A673 (cell line): Measurements from ENCODE around the gene ECE1. TPM values are rescaled to one million over a fixed set of nuclear protein-coding genes. Genes with fewer than 3 reads are reported as not detected.

Experiments
- BruUV-seq: library from RNA; stranded (reverse); fragments of 400-500 nt; replicated peaks from 2 replicates; lab custom pipeline; 2021; lab: Mats Ljungman, UMichigan
- CTCF ChIA-PET: fragments of 300-600 bp; sonication (Branson Sonifier 250); formaldehyde crosslinking; loops from one replicate; lab custom pipeline; 2022; ENCODE audit warnings: antibody characterized with exemption; lab: Charles Lee
- POLR2A ChIA-PET: fragments of 300-600 bp; sonication (Branson Sonifier 250); formaldehyde crosslinking; loops from one replicate; lab custom pipeline; 2022; ENCODE audit warnings: antibody characterized with exemption; ENCODE audit not compliant: low non-redundant PET; lab: Charles Lee
- DNase-seq: peaks from one replicate; pipeline ENCODE4 v3.0.0-alpha.2; 2015; ENCODE audit warnings: low spot score
- H3K27ac ChIP-seq: fragments of 200-600 bp; sonication (generic); 2 replicates; pipeline ENCODE4 v1.5.1; 2016; ENCODE audit warnings: mixed run types, low read depth, mild to moderate bottlenecking, mixed read lengths, antibody characterized with exemption, low read length; ENCODE audit not compliant: poor library complexity, severe bottlenecking
- H3K27me3 ChIP-seq: fragments of 200-600 bp; sonication (generic); replicated peaks from 2 replicates; pipeline ENCODE4 v1.6.1; 2017; ENCODE audit warnings: mixed run types, low read depth, mild to moderate bottlenecking, mixed read lengths, antibody characterized with exemption, low read length; ENCODE audit not compliant: insufficient read depth, poor library complexity
- H3K36me3 ChIP-seq: fragments of 200-600 bp; sonication (generic); 2 replicates; pipeline ENCODE4 v1.6.1; 2016; ENCODE audit warnings: mixed run types, mild to moderate bottlenecking, mixed read lengths, antibody characterized with exemption, low read length; ENCODE audit not compliant: insufficient read depth, poor library complexity, severe bottlenecking
- H3K4me1 ChIP-seq: fragments of 200-600 bp; sonication (generic); 2 replicates; pipeline ENCODE4 v1.6.1; 2017; ENCODE audit warnings: mixed run types, mild to moderate bottlenecking, mixed read lengths, antibody characterized with exemption, low read length; ENCODE audit not compliant: insufficient read depth, poor library complexity, severe bottlenecking
- H3K4me3 ChIP-seq: fragments of 200-600 bp; sonication (generic); 2 replicates; pipeline ENCODE4 v1.5.1; 2016; ENCODE audit warnings: low read depth, mixed run types, mild to moderate bottlenecking, mixed read lengths, low read length; ENCODE audit not compliant: poor library complexity, severe bottlenecking
- H3K9me3 ChIP-seq: fragments of 200-600 bp; sonication (generic); 2 replicates; pipeline ENCODE4 v1.6.1; 2016; ENCODE audit warnings: mixed run types, low read depth, mild to moderate bottlenecking, mixed read lengths, antibody characterized with exemption, low read length; ENCODE audit not compliant: poor library complexity, severe bottlenecking
- CTCF ChIP-seq: fragments of 300-800, 200-600 bp; sonication (generic); conservative IDR thresholded peaks from 2 replicates; pipeline ENCODE4 v1.5.1; 2017; ENCODE audit warnings: low read depth, mild to moderate bottlenecking, antibody characterized with exemption, low read length, moderate library complexity, mixed read lengths
- EZH2 ChIP-seq: fragments of 200-600 bp; sonication (generic); IDR thresholded peaks from 2 replicates; pipeline ENCODE4 v1.6.1; 2017; ENCODE audit warnings: borderline replicate concordance, low read depth, mild to moderate bottlenecking, mixed read lengths, antibody characterized with exemption, low read length; ENCODE audit not compliant: poor library complexity, severe bottlenecking
- intact Hi-C: fragments of 100-400 bp; cut with micrococcal nuclease; formaldehyde crosslinking; loops from one replicate; pipeline ENCODE4 v1.10.0; 2022; ENCODE audit not compliant: unreplicated experiment
- total RNA-seq: library from RNA; stranded (reverse); gene quantifications from 2 replicates; pipeline ENCODE4 v1.2.3, GENCODE V29; 2021

The ECE1 gene
- total RNA-seq, 1 experiment from 2014 or later: 31.5 TPM

GRCh38 chr1:21295545-21295944, 5.3 kb upstream of the ECE1 start:
- H3K4me1 ChIP-seq: peaks cover 4% of the 10 kb centered on the region
- CTCF ChIA-PET: no interaction called here
- intact Hi-C loops: no loop called here
- no TSS peak for BruUV-seq
- no peak for DNase-seq
- no peak overlapping the region for H3K4me3 ChIP-seq
- TF ChIP-seq EZH2 (no peak), CTCF (no peak)
- no peak overlapping the region for H3K27ac ChIP-seq
- POLR2A ChIA-PET: no interaction called here
- no peaks in the 10 kb centered on the region for H3K27me3 ChIP-seq
- H3K9me3 ChIP-seq: no peaks in the 10 kb centered on the region
- H3K36me3 ChIP-seq: no peaks in the 10 kb centered on the region

- DNase-seq: no peak
- Histone ChIP-seq H3K9me3 (no peaks in the 10 kb centered on the region), H3K27ac (no peak overlapping the region), H3K4me3 (no peak overlapping the region), H3K36me3 (no peaks in the 10 kb centered on the region), H3K27me3 (no peaks in the 10 kb centered on the region), H3K4me1 (peaks cover 4% of the 10 kb centered on the region)
- ChIA-PET POLR2A (no interaction called here), CTCF (no interaction called here)
- BruUV-seq: no TSS peak
- TF ChIP-seq CTCF: no peak
- TF ChIP-seq EZH2: no peak
- intact Hi-C loops: no loop called here
Measured at GRCh38 chr1:21295002-21295401, 4.7 kb upstream of the ECE1 start.

- intact Hi-C loops: no loop called here
- no TSS peak for BruUV-seq
- no peak overlapping the region for H3K27ac ChIP-seq
- no peaks in the 10 kb centered on the region for H3K9me3 ChIP-seq
- TF ChIP-seq EZH2 (no peak), CTCF (no peak)
- CTCF ChIA-PET: no interaction called here
- H3K27me3 ChIP-seq: no peaks in the 10 kb centered on the region
- H3K36me3 ChIP-seq: no peaks in the 10 kb centered on the region
- DNase-seq: no peak
- peaks cover 8% of the 10 kb centered on the region for H3K4me1 ChIP-seq
- no peak overlapping the region for H3K4me3 ChIP-seq
- POLR2A ChIA-PET: no interaction called here
Measured at GRCh38 chr1:21294266-21294989, 4.2 kb upstream of the ECE1 start.
